Measurements from ENCODE around the gene LRRC40.

DNA sequence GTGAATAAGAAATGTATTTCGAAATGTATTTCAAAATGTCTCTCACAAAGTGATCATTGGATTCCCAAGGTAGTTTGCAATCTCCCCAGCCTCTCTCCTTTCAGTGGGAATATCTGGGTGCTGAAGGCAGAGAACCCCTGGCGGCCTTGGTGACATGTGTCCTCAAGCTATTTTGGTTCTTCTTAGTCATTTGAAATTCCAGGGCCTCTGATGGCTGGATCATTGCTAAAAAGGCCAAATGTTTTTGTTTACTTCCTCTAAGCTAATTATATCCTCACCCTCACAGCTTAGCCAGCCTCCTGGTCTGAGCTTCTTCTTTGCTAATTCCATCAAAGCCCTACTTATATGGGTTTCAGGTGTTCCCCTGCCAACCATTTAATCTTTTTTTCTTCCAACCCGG is 71.2 kb downstream of the LRRC40 start:
- TF ChIP-seq, protein P1, sequence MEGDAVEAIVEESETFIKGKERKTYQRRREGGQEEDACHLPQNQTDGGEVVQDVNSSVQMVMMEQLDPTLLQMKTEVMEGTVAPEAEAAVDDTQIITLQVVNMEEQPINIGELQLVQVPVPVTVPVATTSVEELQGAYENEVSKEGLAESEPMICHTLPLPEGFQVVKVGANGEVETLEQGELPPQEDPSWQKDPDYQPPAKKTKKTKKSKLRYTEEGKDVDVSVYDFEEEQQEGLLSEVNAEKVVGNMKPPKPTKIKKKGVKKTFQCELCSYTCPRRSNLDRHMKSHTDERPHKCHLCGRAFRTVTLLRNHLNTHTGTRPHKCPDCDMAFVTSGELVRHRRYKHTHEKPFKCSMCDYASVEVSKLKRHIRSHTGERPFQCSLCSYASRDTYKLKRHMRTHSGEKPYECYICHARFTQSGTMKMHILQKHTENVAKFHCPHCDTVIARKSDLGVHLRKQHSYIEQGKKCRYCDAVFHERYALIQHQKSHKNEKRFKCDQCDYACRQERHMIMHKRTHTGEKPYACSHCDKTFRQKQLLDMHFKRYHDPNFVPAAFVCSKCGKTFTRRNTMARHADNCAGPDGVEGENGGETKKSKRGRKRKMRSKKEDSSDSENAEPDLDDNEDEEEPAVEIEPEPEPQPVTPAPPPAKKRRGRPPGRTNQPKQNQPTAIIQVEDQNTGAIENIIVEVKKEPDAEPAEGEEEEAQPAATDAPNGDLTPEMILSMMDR (conservative IDR thresholded peaks at IDR 0.05): no peak
- TF ChIP-seq ZFX (IDR thresholded peaks at IDR 0.05): no peak
